GM12864 (cell line): Measurements from ENCODE around the gene WWOX.

ENCODE experiments used
- DNase-seq: peaks from one replicate; pipeline ENCODE4 v3.0.0-alpha.2; 2011; ENCODE audit warnings: low read depth
- H3K4me3 ChIP-seq: 2 replicates; pipeline ENCODE4 v1.5.1; 2011; ENCODE audit warnings: mild to moderate bottlenecking, low read depth, low read length, control low read depth
- TF ChIP-seq, protein P1 (sequence below): IDR thresholded peaks from 2 replicates; pipeline ENCODE4 v1.5.1; 2011; ENCODE audit warnings: low read depth, mild to moderate bottlenecking, moderate library complexity, low read length, control low read depth, inconsistent platforms; ENCODE audit errors: missing control alignments

Gene WWOX

DNA sequence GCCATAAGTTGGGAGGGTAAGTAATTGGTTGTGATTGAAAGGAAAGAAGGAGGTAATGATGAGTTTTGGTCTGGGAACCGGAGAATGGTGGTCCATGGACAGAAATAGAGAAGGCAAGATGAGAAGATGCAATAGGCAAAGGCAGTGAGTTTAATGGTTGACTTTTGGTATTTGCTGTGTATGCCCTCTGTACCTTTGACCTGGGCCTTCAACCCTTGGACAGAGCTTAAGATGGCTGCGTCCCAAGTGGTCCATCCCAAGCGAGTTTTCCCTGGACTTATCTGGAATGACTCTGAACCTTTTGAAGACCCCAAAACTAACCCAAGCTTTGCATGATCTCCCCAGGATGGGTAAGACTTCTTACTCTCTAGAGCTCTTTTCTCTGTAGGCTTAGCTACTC is 836.6 kb downstream of the WWOX start:
- no peak for DNase-seq
- no peak overlapping the region for H3K4me3 ChIP-seq
- TF ChIP-seq, protein P1, sequence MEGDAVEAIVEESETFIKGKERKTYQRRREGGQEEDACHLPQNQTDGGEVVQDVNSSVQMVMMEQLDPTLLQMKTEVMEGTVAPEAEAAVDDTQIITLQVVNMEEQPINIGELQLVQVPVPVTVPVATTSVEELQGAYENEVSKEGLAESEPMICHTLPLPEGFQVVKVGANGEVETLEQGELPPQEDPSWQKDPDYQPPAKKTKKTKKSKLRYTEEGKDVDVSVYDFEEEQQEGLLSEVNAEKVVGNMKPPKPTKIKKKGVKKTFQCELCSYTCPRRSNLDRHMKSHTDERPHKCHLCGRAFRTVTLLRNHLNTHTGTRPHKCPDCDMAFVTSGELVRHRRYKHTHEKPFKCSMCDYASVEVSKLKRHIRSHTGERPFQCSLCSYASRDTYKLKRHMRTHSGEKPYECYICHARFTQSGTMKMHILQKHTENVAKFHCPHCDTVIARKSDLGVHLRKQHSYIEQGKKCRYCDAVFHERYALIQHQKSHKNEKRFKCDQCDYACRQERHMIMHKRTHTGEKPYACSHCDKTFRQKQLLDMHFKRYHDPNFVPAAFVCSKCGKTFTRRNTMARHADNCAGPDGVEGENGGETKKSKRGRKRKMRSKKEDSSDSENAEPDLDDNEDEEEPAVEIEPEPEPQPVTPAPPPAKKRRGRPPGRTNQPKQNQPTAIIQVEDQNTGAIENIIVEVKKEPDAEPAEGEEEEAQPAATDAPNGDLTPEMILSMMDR: no peak

DNA sequence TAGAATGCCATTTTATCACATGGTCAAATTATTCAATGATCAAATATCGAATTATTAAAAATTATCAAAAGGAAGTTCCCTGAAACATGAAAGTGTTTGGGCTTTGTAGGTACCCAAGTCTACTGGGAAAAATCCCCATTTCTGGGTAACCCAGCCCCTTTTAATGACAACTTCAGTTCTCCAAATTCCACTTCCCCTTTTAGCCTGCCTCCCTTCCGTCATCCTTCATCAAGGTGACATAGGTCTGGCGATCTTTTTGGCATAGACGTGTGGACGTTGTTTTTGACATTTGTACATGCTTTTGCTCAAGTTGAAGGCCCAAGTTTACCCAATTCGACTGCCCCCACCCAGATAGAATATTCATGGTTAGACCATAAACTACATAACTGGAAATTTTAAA is 840.1 kb downstream of the WWOX start:
- no peak overlapping the region for H3K4me3 ChIP-seq
- TF ChIP-seq, protein P1: no peak
- no peak for DNase-seq

DNA sequence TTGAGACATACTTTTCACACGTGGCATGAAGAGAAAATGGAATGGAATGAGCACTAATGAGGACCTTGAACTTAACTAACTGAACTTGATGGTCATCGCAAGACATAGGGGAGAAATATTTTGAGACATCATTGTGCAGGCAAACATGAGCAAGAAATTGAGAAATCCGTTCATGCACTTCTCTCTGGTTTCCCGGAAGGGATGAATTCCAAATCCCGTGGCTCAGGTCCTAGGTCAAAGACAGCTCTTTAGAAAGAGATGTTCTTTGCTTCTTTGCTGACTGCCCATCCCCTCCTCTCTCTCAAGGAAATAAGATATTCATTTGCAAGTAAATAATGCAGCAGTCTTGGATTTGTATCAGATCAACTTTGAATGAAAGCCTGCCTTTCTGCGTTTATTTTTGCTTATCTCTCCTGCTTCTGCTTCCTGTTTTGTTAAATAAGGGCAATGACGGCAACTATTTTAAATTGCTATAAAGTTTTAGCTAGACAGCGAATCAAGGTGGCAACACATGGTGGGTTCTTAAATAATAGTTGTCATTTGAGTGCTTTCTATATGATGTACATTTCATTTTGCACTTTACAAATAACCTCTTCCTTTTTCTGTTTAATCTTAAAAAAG is 843.3 kb downstream of the WWOX start:
- no peak for DNase-seq
- TF ChIP-seq, protein P1: no peak
- no peak overlapping the region for H3K4me3 ChIP-seq

DNA sequence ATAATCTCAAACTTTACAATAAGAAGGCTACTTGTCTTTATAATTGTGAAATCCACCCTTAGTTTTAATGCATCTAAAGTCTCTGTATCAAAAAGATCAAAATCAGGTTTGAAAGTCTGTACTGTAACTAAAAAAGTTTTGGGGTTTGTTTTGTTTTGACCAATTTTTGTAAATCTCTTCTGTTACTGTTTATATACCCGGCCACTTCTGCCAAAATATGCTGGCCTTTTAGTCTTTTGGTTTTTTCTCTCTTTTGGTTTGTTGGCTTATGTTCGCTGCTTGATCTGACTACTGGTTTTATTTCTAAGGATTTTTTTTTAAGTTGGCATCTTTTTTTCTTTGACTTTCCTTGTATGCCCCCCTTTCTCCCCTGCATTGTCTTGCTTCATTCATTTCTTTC is 845.9 kb downstream of the WWOX start:
- TF ChIP-seq, protein P1: no peak
- no peak for DNase-seq
- no peak overlapping the region for H3K4me3 ChIP-seq

DNA sequence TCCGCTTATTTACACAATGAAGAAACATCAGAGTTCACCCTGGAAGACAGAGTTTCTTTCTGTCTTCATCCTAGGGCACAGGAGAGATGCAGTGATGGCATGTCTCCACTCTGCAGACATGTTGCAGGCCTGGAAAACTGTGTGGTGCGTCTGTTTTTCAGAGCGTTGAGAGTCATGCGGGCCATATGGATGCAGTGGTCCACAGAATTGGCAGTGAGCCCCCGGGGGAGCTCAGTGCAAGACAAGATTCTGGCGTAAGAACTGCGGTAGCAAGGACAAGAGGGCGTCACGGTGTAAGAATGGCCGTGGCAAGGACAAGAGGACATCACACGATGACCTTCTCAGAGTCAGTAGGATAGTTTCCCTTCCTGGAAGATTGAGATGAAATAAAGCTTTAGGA is 847.1 kb downstream of the WWOX start:
- TF ChIP-seq, protein P1: no peak
- no peak for DNase-seq
- no peak overlapping the region for H3K4me3 ChIP-seq

DNA sequence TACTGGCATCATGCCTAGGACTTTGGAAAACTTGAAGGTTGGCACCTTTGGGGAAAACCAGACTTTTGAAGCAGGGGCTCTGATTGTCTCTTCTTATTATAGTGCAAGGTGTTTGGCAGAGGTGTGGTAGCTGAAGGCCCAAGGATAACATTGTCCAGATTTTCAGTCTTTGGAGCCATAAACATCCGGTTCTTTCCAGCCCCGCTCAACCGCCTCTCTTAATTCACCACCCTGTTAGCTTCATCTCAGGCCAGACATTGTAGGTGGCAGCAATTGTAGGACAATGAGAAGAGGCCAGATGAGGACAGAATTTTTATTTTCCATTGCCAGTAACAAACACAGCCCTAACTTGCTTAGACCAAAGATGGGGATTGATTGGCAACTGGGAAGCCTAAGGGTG is 851.3 kb downstream of the WWOX start:
- H3K4me3 ChIP-seq: no peak overlapping the region
- TF ChIP-seq, protein P1: no peak
- DNase-seq: no peak

DNA sequence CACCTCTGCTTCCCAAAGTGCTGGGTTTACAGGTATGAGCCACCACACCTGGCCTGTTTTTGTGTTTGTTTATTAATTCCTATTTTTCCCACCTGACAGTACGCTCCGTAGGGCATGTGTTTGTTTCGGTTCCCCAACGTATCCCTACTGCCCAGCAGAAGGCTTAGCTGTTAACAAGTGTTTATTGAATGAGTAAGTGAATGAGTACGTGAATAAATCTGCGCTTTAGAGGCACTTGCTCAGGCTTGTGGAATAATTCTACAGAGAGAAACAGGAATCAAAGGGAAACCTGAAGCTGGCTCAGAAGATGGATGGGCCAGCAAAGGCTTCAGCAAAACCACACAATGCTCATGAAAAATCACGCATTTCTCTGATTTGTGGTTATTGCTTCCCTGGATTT is 853.2 kb downstream of the WWOX start:
- TF ChIP-seq, protein P1: no peak
- DNase-seq: no peak
- no peak overlapping the region for H3K4me3 ChIP-seq
